Cardiac septum (tissue), 1 donor: Measurements from ENCODE around the gene MCRS1. TPM values are rescaled to one million over a fixed set of nuclear protein-coding genes. Genes with fewer than 3 reads are reported as not detected.
A peak's percentile ranks its signal among the peaks of the same experiment; 100 is the strongest.

ENCODE experiments used
- DNase-seq: peaks from one replicate; pipeline ENCODE4 v3.0.0-alpha.2; 2020; ENCODE audit warnings: low spot score
- intact Hi-C: fragments of 100-400 bp; cut with DNase I; formaldehyde crosslinking; loops from one replicate; pipeline ENCODE4 v1.14.0; 2022
- total RNA-seq: library from RNA; stranded (reverse); fragmentation: NEBNext Ultra II Directional; extraction: Animal tissue kit (Norgen Biotek cat#: 25700); gene quantifications from one replicate; pipeline ENCODE4 v1.2.1, GENCODE V29; 2021
- donor health status: DM: no; HTN: no; CAD: no.

Gene MCRS1
- total RNA-seq, 1 donor from 2014 or later, result 118 TPM

DNA sequence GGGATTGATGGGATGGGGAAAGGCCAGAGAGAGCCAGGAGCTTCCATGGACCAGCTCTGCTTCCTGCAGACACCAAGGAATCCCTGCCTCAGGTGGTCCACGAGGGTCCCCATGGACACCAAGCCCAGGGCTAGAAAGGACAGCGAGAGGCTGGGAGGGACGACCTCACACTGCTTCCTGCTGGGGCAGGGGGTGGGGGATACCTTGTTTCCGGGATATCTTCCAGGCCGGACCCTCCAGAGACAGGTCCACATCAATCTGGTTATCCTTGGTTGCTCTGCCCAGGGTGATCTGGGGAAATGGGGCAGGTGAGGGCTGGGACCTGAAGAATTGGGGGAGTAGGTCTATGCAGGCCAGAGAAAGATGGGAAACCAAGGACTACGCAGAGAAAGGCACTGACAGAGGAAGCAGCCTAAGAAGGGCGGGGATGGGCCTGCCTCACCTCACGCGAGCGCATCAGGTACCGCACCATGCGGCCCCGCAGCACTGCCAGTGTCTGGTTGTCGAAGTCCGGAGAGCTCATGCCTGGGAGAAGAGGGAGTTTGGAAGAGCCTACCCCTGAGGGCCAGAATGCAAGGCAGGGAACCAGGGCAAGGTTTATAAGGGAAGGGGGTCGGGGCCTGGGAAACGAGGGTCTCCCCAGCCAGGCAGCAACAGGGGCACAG, 8.8 kb downstream of the MCRS1 start:
- no peak for DNase-seq
- intact Hi-C loops, result no loop called here

DNA sequence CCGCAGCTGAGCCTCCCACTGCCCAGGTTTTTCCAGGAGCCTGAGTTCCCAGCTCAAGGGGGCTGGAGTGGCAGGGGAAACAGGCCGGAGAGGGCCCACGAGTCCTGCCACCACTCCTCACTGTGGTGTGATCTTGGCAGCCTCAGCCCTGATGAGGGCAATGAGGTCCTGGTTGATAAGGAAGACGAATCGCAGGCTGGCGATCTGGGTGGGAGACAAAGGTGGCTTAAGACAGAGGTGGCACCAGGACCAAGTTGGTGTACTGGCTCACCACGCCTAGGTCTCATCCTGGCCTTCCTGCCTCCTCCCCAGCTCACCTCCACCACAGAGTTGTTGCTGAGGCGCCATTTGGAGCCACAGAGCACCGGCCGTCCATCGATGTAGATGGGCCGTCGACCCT, 9.4 kb downstream of the MCRS1 start:
- intact Hi-C loops, result no loop called here
- no peak for DNase-seq

GRCh38 chr12:49557917-49558215, 10.1 kb downstream of the MCRS1 start:
- no peak for DNase-seq
- intact Hi-C loops, result no loop called here

DNA sequence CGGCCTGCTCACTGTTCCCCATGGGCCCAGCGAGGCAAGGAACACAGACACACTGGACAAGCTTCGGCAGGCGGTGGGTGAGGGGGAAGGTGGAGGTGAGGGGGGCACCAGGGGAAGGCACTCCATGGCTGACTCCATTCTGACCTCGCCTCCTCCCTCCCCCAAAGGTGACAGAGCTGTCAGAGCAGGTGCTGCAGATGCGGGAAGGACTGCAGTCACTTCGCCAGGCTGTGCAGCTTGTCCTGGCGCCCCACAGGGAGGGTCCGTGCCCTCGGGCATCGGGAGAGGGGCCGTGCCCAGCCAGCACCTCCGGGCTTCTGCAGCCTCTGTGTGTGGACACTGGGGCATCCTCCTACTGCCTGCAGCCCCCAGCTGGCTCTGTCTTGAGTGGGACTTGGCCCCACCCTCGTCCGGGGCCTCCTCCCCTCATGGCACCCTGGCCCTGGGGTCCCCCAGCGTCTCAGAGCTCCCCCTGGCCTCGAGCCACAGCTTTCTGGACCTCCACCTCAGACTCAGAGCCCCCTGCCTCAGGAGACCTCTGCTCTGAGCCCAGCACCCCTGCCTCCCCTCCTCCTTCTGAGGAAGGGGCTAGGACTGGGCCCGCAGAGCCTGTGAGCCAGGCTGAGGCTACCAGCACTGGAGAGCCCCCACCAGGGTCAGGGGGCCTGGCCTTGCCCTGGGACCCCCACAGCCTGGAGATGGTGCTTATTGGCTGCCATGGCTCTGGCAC, 10.6 kb downstream of the MCRS1 start:
- intact Hi-C loops, result no loop called here
- no peak for DNase-seq

- intact Hi-C loops, result no loop called here
- no peak for DNase-seq
Measured at GRCh38 chr12:49556391-49557186, 11.4 kb downstream of the MCRS1 start.

DNA sequence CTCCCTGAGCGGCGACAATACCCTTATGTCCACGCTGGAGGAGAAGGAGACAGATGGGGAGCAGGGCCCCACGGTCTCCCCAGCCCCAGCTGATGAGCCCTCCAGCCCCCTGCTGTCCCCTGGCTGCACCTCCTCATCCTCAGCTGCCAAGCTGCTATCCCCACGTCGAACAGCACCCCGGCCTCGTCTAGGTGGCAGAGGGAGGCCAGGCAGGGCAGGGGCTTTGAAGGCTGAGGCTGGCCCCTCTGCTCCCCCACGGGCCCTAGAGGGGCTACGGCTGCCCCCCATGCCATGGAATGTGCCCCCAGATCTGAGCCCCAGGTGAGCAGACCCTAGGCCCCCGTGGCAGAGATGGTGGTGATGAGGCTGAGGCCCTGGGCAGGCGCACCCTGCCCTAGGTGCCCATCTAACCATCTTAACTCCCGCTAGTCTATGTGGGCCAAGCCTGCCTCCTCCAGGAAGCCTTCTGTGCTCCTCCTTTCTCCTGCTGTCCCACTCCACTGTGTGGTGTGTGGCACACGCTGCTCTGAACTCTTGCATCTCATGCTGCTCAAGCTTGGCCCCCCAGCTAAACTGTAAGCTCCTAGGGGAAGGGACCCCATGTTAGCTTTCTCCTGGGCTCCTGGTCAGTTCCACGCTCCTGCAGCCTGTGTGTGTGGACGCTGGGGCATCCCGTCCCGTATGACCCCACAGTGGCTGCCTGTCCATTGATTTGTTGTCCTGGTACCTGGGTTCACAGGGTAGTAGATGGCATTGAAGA, 12.1 kb downstream of the MCRS1 start:
- intact Hi-C loops, result no loop called here
- no peak for DNase-seq

DNA sequence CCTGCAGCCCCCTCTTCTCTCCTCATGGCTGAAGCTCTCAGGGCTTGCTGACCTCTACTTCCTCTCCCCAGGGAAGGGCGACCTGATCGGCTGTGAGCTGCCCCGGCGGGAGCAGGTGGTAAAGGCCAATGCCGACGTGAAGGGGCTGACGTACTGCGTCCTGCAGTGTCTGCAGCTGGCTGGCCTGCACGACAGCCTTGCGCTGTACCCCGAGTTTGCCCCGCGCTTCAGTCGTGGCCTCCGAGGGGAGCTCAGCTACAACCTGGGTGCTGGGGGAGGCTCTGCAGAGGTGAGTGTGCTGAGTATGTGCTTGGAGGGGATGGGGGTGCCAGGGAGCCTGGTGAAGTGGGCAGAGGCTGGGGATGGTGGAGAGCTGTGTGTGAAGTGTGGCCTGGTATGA, 13.7 kb downstream of the MCRS1 start:
- no peak for DNase-seq
- intact Hi-C loops, result no loop called here

- intact Hi-C loops, result no loop called here
- DNase-seq, result no peak
Measured at GRCh38 chr12:49553512-49554088, 14.3 kb downstream of the MCRS1 start.

GRCh38 chr12:49552899-49553298, 15.0 kb downstream of the MCRS1 start:
- peak; percentile 61 for DNase-seq
- intact Hi-C loops, result no loop called here

- no peak for DNase-seq
- intact Hi-C loops, result no loop called here
Measured at GRCh38 chr12:49552425-49552824, 15.5 kb downstream of the MCRS1 start.

DNA sequence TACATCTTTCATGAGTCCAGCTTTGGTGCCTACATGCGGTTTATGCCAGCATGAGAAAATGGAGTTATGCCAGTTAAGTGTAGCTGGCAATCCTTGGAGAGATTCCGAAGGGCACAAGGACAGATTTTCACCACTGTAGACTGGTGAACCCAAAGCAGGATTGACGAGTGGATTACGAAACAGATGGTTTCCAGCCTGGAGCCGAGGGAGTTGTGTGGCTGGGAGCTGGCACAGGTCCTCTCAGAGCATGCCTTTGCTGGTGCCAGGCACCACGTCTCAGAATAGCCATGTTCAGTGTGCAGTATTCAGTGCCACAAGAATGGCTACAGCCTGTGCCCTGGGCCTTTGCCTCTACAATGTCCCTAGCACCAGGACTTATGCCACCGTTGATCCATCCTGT, 15.9 kb downstream of the MCRS1 start:
- peak; percentile 77 for DNase-seq
- intact Hi-C loops, result no loop called here

DNA sequence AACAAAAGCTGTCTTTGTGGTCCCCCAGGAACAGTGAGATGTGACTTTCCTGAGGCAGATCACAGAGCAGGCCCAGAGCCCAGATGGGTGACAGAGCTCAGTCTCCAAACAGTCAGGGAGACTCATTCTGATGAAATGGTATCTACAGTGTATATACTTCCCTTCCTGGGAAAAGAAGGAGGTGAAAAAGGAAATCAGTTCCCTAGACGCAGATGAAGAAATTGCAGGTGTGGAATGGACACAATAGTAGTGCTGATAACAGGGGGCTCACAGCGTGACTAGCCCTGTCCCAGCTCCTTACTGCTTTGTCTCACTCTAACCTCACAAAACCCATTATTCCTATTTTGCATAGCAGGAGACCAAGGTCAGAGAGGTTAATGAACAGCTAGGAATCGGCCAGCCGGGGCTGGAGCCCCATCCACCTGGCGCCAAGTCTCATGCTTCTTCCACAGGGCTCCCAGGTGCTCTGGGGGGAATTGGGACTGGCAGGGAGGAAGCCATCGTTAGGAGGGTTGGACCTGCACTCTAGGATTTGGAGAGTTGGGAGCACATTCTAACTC, 17.2 kb downstream of the MCRS1 start:
- DNase-seq, result peak; percentile 44
- intact Hi-C loops, result no loop called here

- peak; percentile 66 for DNase-seq
- intact Hi-C loops, result loop anchor here (2.0 kb wide), 1 partner anchor 31 kb away; no protein-coding TSS in a partner anchor
Measured at GRCh38 chr12:49549735-49550692, 17.9 kb downstream of the MCRS1 start.

- DNase-seq, result peak; percentile 74
- intact Hi-C loops, result loop anchor here (2.0 kb wide), 1 partner anchor 32 kb away; no protein-coding TSS in a partner anchor
Measured at GRCh38 chr12:49548822-49549648, 18.9 kb downstream of the MCRS1 start.

DNA sequence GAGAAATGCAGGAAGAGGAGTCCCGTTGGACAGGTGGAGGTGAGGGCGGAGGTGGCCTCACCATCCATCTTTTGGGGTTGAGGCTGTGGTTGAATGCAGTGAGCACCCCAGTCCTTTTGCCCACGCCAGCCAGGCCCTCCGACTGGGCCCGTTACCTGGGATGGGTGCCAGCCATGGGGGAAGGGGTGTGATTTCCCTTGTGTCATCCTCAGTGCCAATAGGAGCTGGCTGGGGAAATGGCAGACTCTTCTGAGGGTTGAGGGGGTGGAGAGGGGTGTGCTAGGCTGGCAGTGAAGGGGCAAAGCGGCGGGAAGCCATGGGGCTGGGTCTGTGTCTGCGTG, 19.5 kb downstream of the MCRS1 start:
- intact Hi-C loops, result loop anchor here (2.0 kb wide), 1 partner anchor 32 kb away; no protein-coding TSS in a partner anchor

GRCh38 chr12:49547090-49547690, 20.8 kb downstream of the MCRS1 start:
- intact Hi-C loops, result no loop called here
- DNase-seq, result no peak

More for the DNA sequence above, 19.5 kb downstream of the MCRS1 start:
- DNase-seq, result peak; percentile 67

GRCh38 chr12:49546481-49546880, 21.5 kb downstream of the MCRS1 start:
- intact Hi-C loops, result no loop called here
- peak; percentile 51 for DNase-seq
